ENCODE measurements around the gene ARCN1. TPM values are rescaled to one million over a fixed set of nuclear protein-coding genes. Genes with fewer than 3 reads are reported as not detected.

The ARCN1 gene
- total and polyA plus RNA-seq, 2 donors (not counting 3 experiments of a cell fraction or from before 2014, with no cell fraction given): 172 to 180 TPM

DNA sequence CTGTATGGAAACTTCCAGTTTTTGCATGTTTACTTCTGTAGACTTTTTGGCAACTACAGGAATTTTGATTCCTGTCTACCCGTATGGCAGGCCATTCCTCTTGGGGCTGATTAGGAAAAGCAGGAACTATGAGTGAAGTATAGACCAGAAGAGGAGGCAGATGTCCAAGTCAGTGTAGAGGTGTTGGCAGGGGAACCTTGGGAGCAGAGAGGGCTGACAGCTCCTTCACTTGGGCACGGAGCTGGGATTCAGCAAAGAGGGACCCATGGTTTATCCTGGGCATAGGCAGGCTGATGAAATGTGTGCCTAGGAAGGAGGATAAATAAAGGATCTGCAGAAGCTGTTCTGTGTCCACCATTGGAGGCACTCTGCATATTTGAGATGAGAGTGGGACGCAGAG is 74.2 kb downstream of the ARCN1 start:
- no peaks in the 10 kb centered on the region for H3K27me3 ChIP-seq (ENCODE audit: control insufficient read depth in 2 of 2, insufficient read depth in 2 of 2, low read length in 2 of 2)
- dilution Hi-C loops (cut with MboI; ENCODE audit: extremely low pct_ligation_motif_present, low sequenced_read_pairs): no loop called here
- no peak for DNase-seq (ENCODE audit: low read depth, low spot score)
- POLR2A ChIA-PET: interaction anchor here (0.7 kb wide), 1 partner anchor 426 kb away, joined by 5 read pairs; no protein-coding TSS in a partner anchor
- H3K4me1 ChIP-seq (ENCODE audit: control insufficient read depth, extremely low read depth, insufficient read depth, low read length): no peaks in the 10 kb centered on the region
- H3K9ac ChIP-seq (replicated peaks; ENCODE audit: extremely low read depth, insufficient read depth, low read length): no peak overlapping the region
- H3K36me3 ChIP-seq (ENCODE audit: control insufficient read depth in 2 of 2, extremely low read depth in 1 of 2, insufficient read depth in 2 of 2, low read length in 2 of 2): peaks cover 38 to 72% of the 10 kb centered on the region in 2 experiments
- H2AFZ ChIP-seq (ENCODE audit: low read depth, low read length): no peak overlapping the region
- CTCF ChIA-PET: interaction anchor here (1.1 kb wide), 2 partner anchors 10 to 51 kb away, joined by 3 read pairs; no protein-coding TSS in a partner anchor
- H3K9me1 ChIP-seq (replicated peaks; ENCODE audit: control insufficient read depth, extremely low read depth, insufficient read depth, low read length): no peaks in the 10 kb centered on the region
- TF ChIP-seq EZH2 (IDR thresholded peaks at IDR 0.05; ENCODE audit: borderline replicate concordance, low read depth, low read length, severe bottlenecking) (no peak), JUN (IDR thresholded peaks at IDR 0.05; ENCODE audit: borderline replicate concordance, insufficient read depth, insufficient read length, low read depth) (no peak), FOS (IDR thresholded peaks at IDR 0.05; ENCODE audit: borderline replicate concordance, insufficient read depth, low read length) (no peak), POLR2AphosphoS5 (IDR thresholded peaks at IDR 0.05; ENCODE audit: insufficient read depth, low read depth, low read length) (no peak), MAX (IDR thresholded peaks at IDR 0.05; ENCODE audit: insufficient read depth, insufficient read length) (no peak), GATA2 (IDR thresholded peaks at IDR 0.05; ENCODE audit: insufficient read depth, insufficient read length, low read depth, low read length) (no peak), MYC (IDR thresholded peaks at IDR 0.05; ENCODE audit: low read depth, low read length) (no peak), POLR2A (IDR thresholded peaks at IDR 0.05; ENCODE audit: low read depth, low read length) (no peak)
- TF ChIP-seq, protein P1, sequence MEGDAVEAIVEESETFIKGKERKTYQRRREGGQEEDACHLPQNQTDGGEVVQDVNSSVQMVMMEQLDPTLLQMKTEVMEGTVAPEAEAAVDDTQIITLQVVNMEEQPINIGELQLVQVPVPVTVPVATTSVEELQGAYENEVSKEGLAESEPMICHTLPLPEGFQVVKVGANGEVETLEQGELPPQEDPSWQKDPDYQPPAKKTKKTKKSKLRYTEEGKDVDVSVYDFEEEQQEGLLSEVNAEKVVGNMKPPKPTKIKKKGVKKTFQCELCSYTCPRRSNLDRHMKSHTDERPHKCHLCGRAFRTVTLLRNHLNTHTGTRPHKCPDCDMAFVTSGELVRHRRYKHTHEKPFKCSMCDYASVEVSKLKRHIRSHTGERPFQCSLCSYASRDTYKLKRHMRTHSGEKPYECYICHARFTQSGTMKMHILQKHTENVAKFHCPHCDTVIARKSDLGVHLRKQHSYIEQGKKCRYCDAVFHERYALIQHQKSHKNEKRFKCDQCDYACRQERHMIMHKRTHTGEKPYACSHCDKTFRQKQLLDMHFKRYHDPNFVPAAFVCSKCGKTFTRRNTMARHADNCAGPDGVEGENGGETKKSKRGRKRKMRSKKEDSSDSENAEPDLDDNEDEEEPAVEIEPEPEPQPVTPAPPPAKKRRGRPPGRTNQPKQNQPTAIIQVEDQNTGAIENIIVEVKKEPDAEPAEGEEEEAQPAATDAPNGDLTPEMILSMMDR (IDR thresholded peaks at IDR 0.05; ENCODE audit: extremely low read depth in 1 of 2, insufficient read depth in 1 of 2, low read depth in 1 of 2, low read length in 2 of 2): no peak
- H3K4me2 ChIP-seq (ENCODE audit: insufficient read depth, low read length): no peak overlapping the region
- intact Hi-C loops (cut with micrococcal nuclease): no loop called here
- FAIRE-seq: no peak
- H3K27ac ChIP-seq (ENCODE audit: insufficient read depth, low read depth, low read length): no peak overlapping the region
- H3K9me3 ChIP-seq (replicated peaks; ENCODE audit: control insufficient read depth, insufficient read depth, low read length): no peaks in the 10 kb centered on the region
- no TSS peak for BruUV-seq (replicated peaks)
- H4K20me1 ChIP-seq (replicated peaks; ENCODE audit: control insufficient read depth, extremely low read depth, insufficient read depth, low read length): no peaks in the 10 kb centered on the region
- H3K4me3 ChIP-seq (replicated peaks in 1 of 3; ENCODE audit: insufficient read depth in 1 of 3, low read depth in 1 of 3, low read length in 3 of 3): no peak overlapping the region
- peaks cover 7% of the 10 kb centered on the region for H3K79me2 ChIP-seq (ENCODE audit: control insufficient read depth, insufficient read depth, low read length)

Data from endothelial cell of umbilical vein (primary cell).